ENCODE data around the gene C16orf89. TPM values are rescaled to one million over a fixed set of nuclear protein-coding genes. Genes with fewer than 3 reads are reported as not detected.
"Not testable (repeated sequence)": the region's sequence is repeated elsewhere in the genome, so short reads cannot be mapped to it uniquely, and the experiment has no call there.

The C16orf89 gene
- total and polyA plus RNA-seq, 7 donors = 2.5 to 15.7 (median 6.6) TPM

GRCh38 chr16:5056352-5056751, 9.4 kb downstream of the C16orf89 start:
- Histone ChIP-seq H3K36me3 (no peaks in the 10 kb centered on the region), H3K27ac (no peak overlapping the region), H3K27me3 (no peaks in the 10 kb centered on the region), H3K4me3 (no peak overlapping the region), H3K4me1 (no peaks in the 10 kb centered on the region), H3K9me3 (no peaks in the 10 kb centered on the region)
- no peak for DNase-seq
- intact Hi-C loops (cut with DNase I) = no loop called here
- whole genome bisulfite sequencing, 2 donors = 9 to 14% methylated on average over 11 of the region's 11 CpGs
- TF ChIP-seq EP300 (IDR thresholded peaks at IDR 0.05) = no peak
- TF ChIP-seq, protein P1, sequence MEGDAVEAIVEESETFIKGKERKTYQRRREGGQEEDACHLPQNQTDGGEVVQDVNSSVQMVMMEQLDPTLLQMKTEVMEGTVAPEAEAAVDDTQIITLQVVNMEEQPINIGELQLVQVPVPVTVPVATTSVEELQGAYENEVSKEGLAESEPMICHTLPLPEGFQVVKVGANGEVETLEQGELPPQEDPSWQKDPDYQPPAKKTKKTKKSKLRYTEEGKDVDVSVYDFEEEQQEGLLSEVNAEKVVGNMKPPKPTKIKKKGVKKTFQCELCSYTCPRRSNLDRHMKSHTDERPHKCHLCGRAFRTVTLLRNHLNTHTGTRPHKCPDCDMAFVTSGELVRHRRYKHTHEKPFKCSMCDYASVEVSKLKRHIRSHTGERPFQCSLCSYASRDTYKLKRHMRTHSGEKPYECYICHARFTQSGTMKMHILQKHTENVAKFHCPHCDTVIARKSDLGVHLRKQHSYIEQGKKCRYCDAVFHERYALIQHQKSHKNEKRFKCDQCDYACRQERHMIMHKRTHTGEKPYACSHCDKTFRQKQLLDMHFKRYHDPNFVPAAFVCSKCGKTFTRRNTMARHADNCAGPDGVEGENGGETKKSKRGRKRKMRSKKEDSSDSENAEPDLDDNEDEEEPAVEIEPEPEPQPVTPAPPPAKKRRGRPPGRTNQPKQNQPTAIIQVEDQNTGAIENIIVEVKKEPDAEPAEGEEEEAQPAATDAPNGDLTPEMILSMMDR (IDR thresholded peaks at IDR 0.05) = peak in 1 of 4 experiments; percentile 14

DNA sequence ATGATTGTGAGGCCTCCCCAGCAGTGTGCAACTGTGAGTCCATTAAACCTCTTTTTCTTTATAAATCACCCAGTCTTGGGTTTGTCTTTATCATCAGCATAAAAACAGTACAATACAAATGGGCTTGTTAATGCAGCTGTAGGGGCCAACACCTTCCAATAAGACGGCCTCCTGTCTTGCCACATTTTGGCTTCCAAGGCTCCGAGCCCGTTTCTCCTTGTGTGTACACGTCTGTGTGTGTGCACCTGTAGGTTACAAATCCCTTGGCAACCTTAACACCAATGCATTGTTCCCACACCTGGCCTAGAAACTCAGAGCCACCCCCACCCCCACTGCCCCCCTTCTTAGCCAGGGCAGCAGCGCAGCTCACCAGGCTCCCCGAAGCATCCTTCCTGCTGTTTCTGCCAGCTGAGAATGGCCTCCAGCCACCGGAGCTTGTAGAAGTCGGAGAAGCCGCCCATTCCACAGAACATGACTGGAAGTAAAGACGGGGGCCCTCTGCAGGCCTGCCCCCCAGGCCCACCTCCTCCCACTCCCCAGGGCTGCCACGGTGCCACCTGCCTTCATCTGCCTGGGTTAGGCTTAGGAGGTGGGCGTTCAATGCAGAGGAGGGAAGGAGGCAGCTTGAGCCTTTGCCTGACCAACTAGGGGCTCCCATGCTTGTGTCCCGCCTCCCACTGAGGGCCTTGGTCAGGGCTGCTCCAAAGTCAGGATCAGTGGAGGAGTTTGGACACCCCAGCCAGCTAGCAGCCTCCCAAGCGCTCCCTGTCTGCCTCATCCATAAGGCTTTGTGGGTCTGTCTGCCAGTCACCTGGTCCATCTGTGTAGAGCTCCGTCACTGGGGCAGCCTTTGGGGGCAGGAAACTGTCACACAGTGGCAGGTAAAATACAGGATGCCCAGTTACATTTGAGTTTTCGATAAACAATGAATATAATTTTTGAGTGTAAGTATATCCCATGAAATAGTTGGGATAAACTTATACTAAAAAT, 10.6 kb downstream of the C16orf89 start:
- Histone ChIP-seq H3K4me1 (no peaks in the 10 kb centered on the region), H3K27me3 (no peaks in the 10 kb centered on the region), H3K4me3 (no peak overlapping the region), H3K9me3 (no peaks in the 10 kb centered on the region), H3K27ac (no peak overlapping the region), H3K36me3 (no peaks in the 10 kb centered on the region)
- intact Hi-C loops (cut with DNase I) = no loop called here
- no peak for DNase-seq
- TF ChIP-seq POLR2AphosphoS5 (IDR thresholded peaks at IDR 0.05) = no peak
- TF ChIP-seq, protein P1 (IDR thresholded peaks at IDR 0.05) = no peak
- TF ChIP-seq EP300 (IDR thresholded peaks at IDR 0.05) = no peak
- no peak for TF ChIP-seq POLR2A (IDR thresholded peaks at IDR 0.05)
- 89 to 92% methylated on average over 16 of the region's 16 CpGs for WGBS, 2 donors

DNA sequence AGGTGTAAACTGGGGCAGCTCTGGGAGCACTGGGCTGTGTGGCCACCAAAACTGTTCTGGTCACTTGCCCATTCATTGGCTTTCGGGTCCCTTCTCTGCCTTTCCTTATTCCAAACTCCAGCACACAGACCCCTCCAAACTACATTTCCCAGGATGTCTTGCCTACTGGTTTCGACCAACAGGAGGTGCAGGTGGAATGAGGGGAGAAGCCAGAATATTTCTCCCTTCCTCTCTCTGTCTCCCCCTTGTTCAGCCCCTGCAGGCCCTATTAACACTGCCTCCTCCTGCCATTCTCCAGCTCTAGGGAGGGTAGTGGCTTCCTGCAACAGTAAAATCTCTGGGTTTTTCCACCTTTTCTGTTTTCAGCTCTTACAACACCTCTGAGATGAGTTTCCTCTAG, 18.8 kb downstream of the C16orf89 start:
- H3K9me3 ChIP-seq = no peaks in the 10 kb centered on the region
- intact Hi-C loops (cut with DNase I) = no loop called here

GRCh38 chr16:5045499-5046115, 20.1 kb downstream of the C16orf89 start:
- H3K27ac ChIP-seq = no peak overlapping the region
- WGBS, 2 donors = 89 to 91% methylated on average over 10 of the region's 10 CpGs
- TF ChIP-seq POLR2AphosphoS5 (IDR thresholded peaks at IDR 0.05) (no peak), POLR2A (IDR thresholded peaks at IDR 0.05) (no peak), EP300 (IDR thresholded peaks at IDR 0.05) (no peak)
- TF ChIP-seq, protein P1 (IDR thresholded peaks at IDR 0.05) = no peak
- no peaks in the 10 kb centered on the region for H3K9me3 ChIP-seq
- peaks cover 0 to 3% (median 0%) of the 10 kb centered on the region in 3 donors for H3K27me3 ChIP-seq
- intact Hi-C loops (cut with DNase I) = no loop called here
- DNase-seq = no peak
- no peaks in the 10 kb centered on the region for H3K36me3 ChIP-seq
- no peak overlapping the region for H3K4me3 ChIP-seq
- no peaks in the 10 kb centered on the region for H3K4me1 ChIP-seq

More for the DNA sequence above, 18.8 kb downstream of the C16orf89 start:
- no peak for DNase-seq
- H3K27ac ChIP-seq = no peak overlapping the region
- no peaks in the 10 kb centered on the region for H3K36me3 ChIP-seq
- no peak overlapping the region for H3K4me3 ChIP-seq
- H3K27me3 ChIP-seq = peaks cover 0 to 3% (median 0%) of the 10 kb centered on the region in 3 donors
- 88 to 89% methylated on average over 2 of the region's 2 CpGs for WGBS, 2 donors
- no peaks in the 10 kb centered on the region for H3K4me1 ChIP-seq
- TF ChIP-seq, protein P1 (IDR thresholded peaks at IDR 0.05) = no peak

- H3K27ac ChIP-seq; intact Hi-C loops (cut with DNase I); DNase-seq; H3K27me3 ChIP-seq; H3K4me3 ChIP-seq; H3K9me3 ChIP-seq; H3K4me1 ChIP-seq; H3K36me3 ChIP-seq: not testable (repeated sequence)
- 93 to 94% methylated on average over 11 of the region's 11 CpGs for WGBS, 2 donors
Observed at GRCh38 chr16:5044581-5044980, 21.2 kb downstream of the C16orf89 start.
